Activated CD8-positive, alpha-beta memory T cell treated with anti-CD3 and anti-CD28 coated beads for 48 hours (primary cell): ENCODE data around the gene FRAT2.
A peak's percentile ranks its signal among the peaks of the same experiment; 100 is the strongest.

ENCODE experiments used
- DNase-seq, 3 experiments: peaks; one replicate each; pipeline ENCODE4 v3.0.0-alpha.2; 2020; ENCODE audit warnings: low read depth in 2 of 3, low spot score in 2 of 3

FRAT2 gene

GRCh38 chr10:97327348-97328294 lies 6.9 kb downstream of the FRAT2 start:
- no peak for DNase-seq

GRCh38 chr10:97325754-97326153 lies 8.8 kb downstream of the FRAT2 start:
- DNase-seq: no peak

GRCh38 chr10:97323501-97323900 lies 11.0 kb downstream of the FRAT2 start:
- no peak for DNase-seq

GRCh38 chr10:97321804-97322190 lies 12.7 kb downstream of the FRAT2 start:
- DNase-seq: no peak

GRCh38 chr10:97321032-97321803 lies 13.3 kb downstream of the FRAT2 start:
- no peak for DNase-seq

GRCh38 chr10:97320480-97321031 lies 14.0 kb downstream of the FRAT2 start:
- DNase-seq: peak in 1 of 3 experiments; percentile 19

- DNase-seq: peak in 2 of 3 experiments; percentile 45 to 50
Observed at GRCh38 chr10:97319671-97320479, 14.7 kb downstream of the FRAT2 start.

GRCh38 chr10:97318772-97319651 lies 15.5 kb downstream of the FRAT2 start, which contains the start of gene FRAT1:
Gene FRAT1 (plus strand): TSS chr10:97319271. CDS start chr10:97319454, 183 bp downstream.
- DNase-seq: peak; percentile 71 to 96 (median 76)

GRCh38 chr10:97314671-97315070 lies 19.9 kb downstream of the FRAT2 start:
- DNase-seq: no peak

- no peak for DNase-seq
Observed at GRCh38 chr10:97312897-97313296, 21.6 kb downstream of the FRAT2 start.

- no peak for DNase-seq
Observed at GRCh38 chr10:97311111-97311626, 23.4 kb downstream of the FRAT2 start.

- no peak for DNase-seq
Observed at GRCh38 chr10:97307866-97308780, 26.4 kb downstream of the FRAT2 start.

- no peak for DNase-seq
Observed at GRCh38 chr10:97307441-97307840, 27.1 kb downstream of the FRAT2 start.

GRCh38 chr10:97302088-97302791 lies 32.3 kb downstream of the FRAT2 start:
- DNase-seq: no peak

GRCh38 chr10:97300980-97301379 lies 33.5 kb downstream of the FRAT2 start:
- no peak for DNase-seq

- DNase-seq: no peak
Observed at GRCh38 chr10:97298223-97298571, 36.3 kb downstream of the FRAT2 start.

- DNase-seq: no peak
Observed at GRCh38 chr10:97297556-97298222, 36.8 kb downstream of the FRAT2 start.

GRCh38 chr10:97292862-97293198 lies 41.7 kb downstream of the FRAT2 start:
- no peak for DNase-seq
